Measurements from ENCODE around the gene CHST14.
"Not testable (repeated sequence)": the region's sequence is repeated elsewhere in the genome, so short reads cannot be mapped to it uniquely, and the experiment has no call there.

CHST14 gene

GRCh38 chr15:40450047-40450446, 20.7 kb upstream of the CHST14 start:
- TF ChIP-seq CTCF (conservative IDR thresholded peaks at IDR 0.05): no peak
- H3K27ac ChIP-seq: no peak overlapping the region

GRCh38 chr15:40451527-40452158, 19.1 kb upstream of the CHST14 start:
- no peak overlapping the region for H3K27ac ChIP-seq
- TF ChIP-seq CTCF (conservative IDR thresholded peaks at IDR 0.05): no peak

GRCh38 chr15:40452296-40453090, 18.3 kb upstream of the CHST14 start:
- H3K27ac ChIP-seq: no peak overlapping the region
- no peak for TF ChIP-seq CTCF (conservative IDR thresholded peaks at IDR 0.05)

GRCh38 chr15:40453941-40454340, 16.8 kb upstream of the CHST14 start:
- H3K27ac ChIP-seq: not testable (repeated sequence)

- no peak for TF ChIP-seq CTCF (conservative IDR thresholded peaks at IDR 0.05)
- H3K27ac ChIP-seq: no peak overlapping the region
These were observed 15.8 kb upstream of the CHST14 start for GRCh38 chr15:40454904-40455391.

- H3K27ac ChIP-seq: no peak overlapping the region
- no peak for TF ChIP-seq CTCF (conservative IDR thresholded peaks at IDR 0.05)
These were observed 14.5 kb upstream of the CHST14 start for GRCh38 chr15:40456299-40456712.

GRCh38 chr15:40456738-40457137, 14.0 kb upstream of the CHST14 start:
- TF ChIP-seq CTCF (conservative IDR thresholded peaks at IDR 0.05): no peak
- no peak overlapping the region for H3K27ac ChIP-seq
